ENCODE data around the gene SMAD5. TPM values are rescaled to one million over a fixed set of nuclear protein-coding genes. Genes with fewer than 3 reads are reported as not detected.

The SMAD5 gene
- total RNA-seq, 1 experiment from 2014 or later, result 69.3 TPM

DNA sequence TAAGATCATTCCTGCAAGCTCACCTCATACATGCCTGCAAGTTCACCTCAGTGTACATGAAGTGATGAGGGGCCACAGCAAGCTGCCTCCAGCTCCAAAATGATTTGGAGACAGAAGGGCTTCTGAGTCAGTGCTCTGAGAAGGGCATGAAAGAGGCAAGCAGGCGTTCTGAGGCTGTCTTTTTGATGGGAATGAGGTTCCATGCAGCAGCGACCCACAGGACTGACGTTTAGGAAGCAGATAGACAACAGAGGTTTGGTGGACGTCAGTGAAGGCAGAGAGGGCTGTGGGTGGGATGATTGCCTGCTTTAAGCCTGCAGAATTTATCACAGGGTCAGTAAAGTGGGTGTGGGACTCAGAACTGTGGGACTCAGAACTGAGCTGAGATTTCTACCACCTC is 69.2 kb downstream of the SMAD5 start:
- H2BK120ac ChIP-seq (ENCODE audit: low read depth, low read length, poor library complexity, severe bottlenecking), result no peak overlapping the region
- H2BK5ac ChIP-seq (ENCODE audit: insufficient read length, low read length), result no peak overlapping the region
- H3K79me2 ChIP-seq (ENCODE audit: insufficient read depth, low read length), result no peaks in the 10 kb centered on the region
- H2AFZ ChIP-seq (ENCODE audit: low read length), result no peak overlapping the region
- H3T11ph ChIP-seq (ENCODE audit: low read length), result no peak overlapping the region
- H2AK5ac ChIP-seq (ENCODE audit: insufficient read length, low read length), result no peak overlapping the region
- no peak overlapping the region for H3K27ac ChIP-seq (ENCODE audit: insufficient read length, low read depth, low read length)
- no peak overlapping the region for H2BK20ac ChIP-seq (ENCODE audit: low read depth, low read length, poor library complexity, severe bottlenecking)
- Mint-ChIP-seq H3K27ac (no peak overlapping the region), H3K9me3 (peaks cover 4 to 9% of the 10 kb centered on the region in 2 experiments; a peak in 4 of 5 replicates), H3K4me1 (peaks cover 40 to 42% of the 10 kb centered on the region in 2 experiments), H3K4me3 (no peak overlapping the region), H3K36me3 (ENCODE audit: insufficient read depth in 1 of 3, low read depth in 3 of 3) (peaks cover 5 to 12% (median 6%) of the 10 kb centered on the region in 3 experiments; a peak in 5 of 7 replicates), H3K27me3 (ENCODE audit: low read depth) (peaks cover 99% of the 10 kb centered on the region)
- no peaks in the 10 kb centered on the region for H4K20me1 ChIP-seq (ENCODE audit: control insufficient read depth, insufficient read depth, insufficient read length)
- TF ChIP-seq, protein P1, sequence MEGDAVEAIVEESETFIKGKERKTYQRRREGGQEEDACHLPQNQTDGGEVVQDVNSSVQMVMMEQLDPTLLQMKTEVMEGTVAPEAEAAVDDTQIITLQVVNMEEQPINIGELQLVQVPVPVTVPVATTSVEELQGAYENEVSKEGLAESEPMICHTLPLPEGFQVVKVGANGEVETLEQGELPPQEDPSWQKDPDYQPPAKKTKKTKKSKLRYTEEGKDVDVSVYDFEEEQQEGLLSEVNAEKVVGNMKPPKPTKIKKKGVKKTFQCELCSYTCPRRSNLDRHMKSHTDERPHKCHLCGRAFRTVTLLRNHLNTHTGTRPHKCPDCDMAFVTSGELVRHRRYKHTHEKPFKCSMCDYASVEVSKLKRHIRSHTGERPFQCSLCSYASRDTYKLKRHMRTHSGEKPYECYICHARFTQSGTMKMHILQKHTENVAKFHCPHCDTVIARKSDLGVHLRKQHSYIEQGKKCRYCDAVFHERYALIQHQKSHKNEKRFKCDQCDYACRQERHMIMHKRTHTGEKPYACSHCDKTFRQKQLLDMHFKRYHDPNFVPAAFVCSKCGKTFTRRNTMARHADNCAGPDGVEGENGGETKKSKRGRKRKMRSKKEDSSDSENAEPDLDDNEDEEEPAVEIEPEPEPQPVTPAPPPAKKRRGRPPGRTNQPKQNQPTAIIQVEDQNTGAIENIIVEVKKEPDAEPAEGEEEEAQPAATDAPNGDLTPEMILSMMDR (conservative IDR thresholded peaks at IDR 0.05), result no peak
- H4K91ac ChIP-seq (ENCODE audit: insufficient read length, low read depth, low read length), result no peak overlapping the region
- H2BK12ac ChIP-seq (ENCODE audit: insufficient read length, low read depth, low read length), result no peak overlapping the region
- no peak overlapping the region for H3K18ac ChIP-seq (ENCODE audit: insufficient read length, low read depth, low read length)
- no peaks in the 10 kb centered on the region for H3K9me3 ChIP-seq (ENCODE audit: control insufficient read depth, low read depth, low read length)
- H3K14ac ChIP-seq (ENCODE audit: insufficient read depth, low read length), result no peak overlapping the region
- H3K9ac ChIP-seq (ENCODE audit: extremely low read depth, insufficient read length, low read length), result no peak overlapping the region
- peaks cover 54% of the 10 kb centered on the region for H3K27me3 ChIP-seq (ENCODE audit: insufficient read depth, low read length)
- H3K79me1 ChIP-seq (ENCODE audit: insufficient read depth, low read depth, low read length, poor library complexity, severe bottlenecking), result no peaks in the 10 kb centered on the region
- H3K23me2 ChIP-seq (ENCODE audit: insufficient read length, low read depth, low read length, poor library complexity, severe bottlenecking), result no peaks in the 10 kb centered on the region
- H2BK15ac ChIP-seq (ENCODE audit: low read depth, low read length), result no peak overlapping the region
- H3K4me2 ChIP-seq (ENCODE audit: insufficient read depth, insufficient read length, low read length), result no peak overlapping the region
- H3K56ac ChIP-seq (ENCODE audit: insufficient read length, low read depth, low read length), result no peak overlapping the region
- H3K4me1 ChIP-seq (ENCODE audit: insufficient read depth, low read length), result 0 out of 2 replicates have a peak, but pooled peaks cover 4% of the 10 kb centered on the region
- no peak overlapping the region for H4K5ac ChIP-seq (ENCODE audit: insufficient read length, low read depth, low read length)
- no peak overlapping the region for H3K4ac ChIP-seq (ENCODE audit: low read depth, low read length)
- no CpG with 5 or more reads among the region's 4 CpGs for WGBS (ENCODE audit: extremely low coverage, insufficient read length, low lambda C conversion rate)
- no peak for DNase-seq
- H4K8ac ChIP-seq (replicated peaks; ENCODE audit: insufficient read length, low read depth, low read length), result no peak overlapping the region
- no peak overlapping the region for H3K23ac ChIP-seq (ENCODE audit: insufficient read length, low read depth, low read length)

Data from H9 (cell line).